ENCODE measurements around the gene RDH12. TPM values are rescaled to one million over a fixed set of nuclear protein-coding genes. Genes with fewer than 3 reads are reported as not detected.
A peak's percentile ranks its signal among the peaks of the same experiment; 100 is the strongest.

RDH12 gene
- total RNA-seq, 1 experiment from 2014 or later: 0.27 TPM

- ChIA-PET CTCF (interaction anchor here (1.1 to 4.9 kb wide), 3 partner anchors 35 to 142 kb away, joined by 4 to 77 read pairs (median 9); no protein-coding TSS in a partner anchor), RAD21 (ENCODE audit: low non-redundant PET in 1 of 2, low total read pairs in 2 of 2, uncharacterized antibody in 2 of 2, unreplicated experiment in 2 of 2) (interaction anchor here in 1 of 2 experiments (1.1 kb wide), 1 partner anchor 85 kb away, joined by 3 read pairs; no protein-coding TSS in a partner anchor), POLR2A (interaction anchor here (0.7 kb wide), 1 partner anchor 49 kb away, joined by 3 read pairs; no protein-coding TSS in a partner anchor)
- Histone ChIP-seq H3K4me2 (ENCODE audit: low read length) (no peak overlapping the region), H3K4me1 (ENCODE audit: control insufficient read depth in 1 of 2, insufficient read depth in 2 of 2, low read length in 2 of 2) (peaks cover 3 to 7% of the 10 kb centered on the region in 2 experiments; a peak in 3 of 4 replicates), H3K79me2 (ENCODE audit: insufficient read depth, low read length) (peaks cover 71% of the 10 kb centered on the region), H3K27ac (ENCODE audit: low read depth, low read length) (no peak overlapping the region), H3K9ac (ENCODE audit: low read length) (no peak overlapping the region), H4K20me1 (ENCODE audit: insufficient read depth) (no peaks in the 10 kb centered on the region), H3K4me3 (replicated peaks in 1 of 2; ENCODE audit: low read depth in 1 of 2, low read length in 2 of 2) (no peak overlapping the region), H3K9me2 (ENCODE audit: insufficient read depth) (no peaks in the 10 kb centered on the region), H3K9me3 (ENCODE audit: control insufficient read depth in 1 of 2, insufficient read depth in 1 of 2, low read depth in 1 of 2, low read length in 2 of 2) (no peaks in the 10 kb centered on the region), H2AFZ (ENCODE audit: low read depth, low read length, poor library complexity, severe bottlenecking) (no peak overlapping the region), H3K36me3 (ENCODE audit: control insufficient read depth in 1 of 2, insufficient read depth in 2 of 2, low read length in 2 of 2) (no peaks in the 10 kb centered on the region), H3K27me3 (ENCODE audit: insufficient read depth, low read length) (no peaks in the 10 kb centered on the region)
- intact Hi-C loops (cut with micrococcal nuclease): loop anchor here (5.0 kb wide), 1 partner anchor 34 kb away; the partner anchor contains the start of gene RDH12
- TF ChIP-seq ATF3 (IDR thresholded peaks at IDR 0.05): no peak
- BruUV-seq (replicated peaks): no TSS peak
- ATAC-seq (no peak), DNase-seq (ENCODE audit: low read depth, low spot score) (no peak)
Measured at GRCh38 chr14:67668559-67668958, 33.1 kb upstream of the RDH12 start.

GRCh38 chr14:67673451-67673850, 28.2 kb upstream of the RDH12 start:
- POLR2A ChIA-PET: no interaction called here
- BruUV-seq (replicated peaks): TSS peak; percentile 52
- ATAC-seq: no peak
- intact Hi-C loops (cut with micrococcal nuclease): no loop called here
- Histone ChIP-seq H3K4me1 (ENCODE audit: control insufficient read depth in 1 of 2, insufficient read depth in 2 of 2, low read length in 2 of 2) (peaks cover 4 to 19% of the 10 kb centered on the region in 2 experiments), H3K79me2 (ENCODE audit: insufficient read depth, low read length) (peaks cover 52% of the 10 kb centered on the region), H3K36me3 (ENCODE audit: control insufficient read depth in 1 of 2, insufficient read depth in 2 of 2, low read length in 2 of 2) (peaks cover 9 to 10% of the 10 kb centered on the region in 2 experiments; a peak in 2 of 4 replicates), H2AFZ (ENCODE audit: low read depth, low read length, poor library complexity, severe bottlenecking) (no peak overlapping the region), H3K27ac (ENCODE audit: low read depth, low read length) (no peak overlapping the region), H3K4me2 (ENCODE audit: low read length) (peak overlapping the region; percentile 83), H3K27me3 (ENCODE audit: insufficient read depth, low read length) (no peaks in the 10 kb centered on the region), H3K9me3 (ENCODE audit: control insufficient read depth in 1 of 2, insufficient read depth in 1 of 2, low read depth in 1 of 2, low read length in 2 of 2) (no peaks in the 10 kb centered on the region), H4K20me1 (ENCODE audit: insufficient read depth) (no peaks in the 10 kb centered on the region), H3K4me3 (replicated peaks in 1 of 2; ENCODE audit: low read depth in 1 of 2, low read length in 2 of 2) (peak overlapping the region; percentile 68 to 80), H3K9ac (ENCODE audit: low read length) (peak overlapping the region; percentile 80), H3K9me2 (ENCODE audit: insufficient read depth) (no peaks in the 10 kb centered on the region)
- RAD21 ChIA-PET (ENCODE audit: low non-redundant PET in 1 of 2, low total read pairs in 2 of 2, uncharacterized antibody in 2 of 2, unreplicated experiment in 2 of 2): interaction anchor here in 1 of 2 experiments (1.5 kb wide), 1 partner anchor 31 kb away, joined by 3 read pairs; no protein-coding TSS in a partner anchor
- no peak for DNase-seq (ENCODE audit: low read depth, low spot score)
- CTCF ChIA-PET: interaction anchor here (2.2 kb wide), 1 partner anchor 32 kb away, joined by 8 read pairs; no protein-coding TSS in a partner anchor
- TF ChIP-seq YY1 (IDR thresholded peaks at IDR 0.05; ENCODE audit: extremely low read depth, insufficient replicate concordance, low read depth, low read length) (no peak), MAX (IDR thresholded peaks at IDR 0.05) (no peak), CTCF (IDR thresholded peaks at IDR 0.05 in 2 of 3, conservative IDR thresholded peaks at IDR 0.05 in 1 of 3; ENCODE audit: borderline replicate concordance in 1 of 3, insufficient read depth in 1 of 3, low read depth in 2 of 3, low read length in 2 of 3) (no peak)
